Stomach (tissue), 9 donors: Measurements from ENCODE around the gene CCDC158. TPM values are rescaled to one million over a fixed set of nuclear protein-coding genes. Genes with fewer than 3 reads are reported as not detected.
A peak's percentile ranks its signal among the peaks of the same experiment; 100 is the strongest.

Experiments used
- DNase-seq, 2 donors: peaks; one replicate each; pipeline versions ENCODE4 v3.0.0 to v3.0.0-alpha.2; 2013 to 2019
- H3K27ac ChIP-seq, 5 donors: fragments of 200-600 bp in 4 of 5; sonication (generic) in 4 of 5; one replicate each; pipeline ENCODE4 v1.5.1; 2013 to 2019; ENCODE audit warnings: mild to moderate bottlenecking in 1 of 5, moderate library complexity in 1 of 5
- H3K27me3 ChIP-seq, 3 donors: fragments of 200-600 bp; sonication (generic); one replicate each; pipeline ENCODE4 v1.5.1; 2017 to 2019; ENCODE audit warnings: mixed run types in 1 of 3
- H3K36me3 ChIP-seq, 4 donors: fragments of 200-600 bp; sonication (generic); 1 replicate in 3 of 4; 2 replicates in 1 of 4; pipeline ENCODE4 v1.5.1; 2016 to 2019
- H3K4me1 ChIP-seq, 4 donors: fragments of 200-600 bp; sonication (generic); one replicate each; pipeline ENCODE4 v1.5.1; 2016 to 2019
- H3K4me3 ChIP-seq, 4 donors: fragments of 200-600 bp; sonication (generic) in 3 of 4; one replicate each; pipeline ENCODE4 v1.5.1; 2016 to 2019; ENCODE audit warnings: mild to moderate bottlenecking in 1 of 4
- H3K9me3 ChIP-seq, 4 donors: fragments of 200-600 bp; sonication (generic); one replicate each; pipeline ENCODE4 v1.5.1; 2016 to 2019
- EP300 ChIP-seq: sonication (generic); formaldehyde crosslinking; IDR thresholded peaks from one replicate; pipeline ENCODE4 v1.6.1; 2017; ENCODE audit warnings: antibody characterized with exemption
- POLR2A ChIP-seq, 4 donors: fragments of 450-650 bp; IDR thresholded peaks; one replicate each; pipeline ENCODE4 v1.6.1; 2016; ENCODE audit warnings: antibody characterized with exemption in 4 of 4, control low read depth in 2 of 4, mild to moderate bottlenecking in 1 of 4, moderate library complexity in 1 of 4
- POLR2AphosphoS5 ChIP-seq, 3 donors: sonication (generic); formaldehyde crosslinking; IDR thresholded peaks; one replicate each; pipeline ENCODE4 v1.6.1; 2016; ENCODE audit warnings: antibody characterized with exemption in 3 of 3
- WGBS, 5 donors: extraction: QIAGEN DNeasy Blood & Tissue Kit in 3 of 5; methylation state at CpG; one replicate each; pipeline versions ENCODE4 v1.1.5 to v1.1.7; 2013 to 2018; 5-methylcytosine and 5-hydroxymethylcytosine counted together
- intact Hi-C: fragments of 100-400 bp; cut with DNase I; formaldehyde crosslinking; loops from one replicate; pipeline ENCODE4 v1.15.1; 2023; ENCODE audit warnings: low total_unique reads
- polyA plus RNA-seq, 3 donors: library from polyadenylated mRNA; stranded (reverse); fragments of 200-250 nt; gene quantifications; one replicate each; pipeline ENCODE4 v1.2.3, GENCODE V29; 2013
- total RNA-seq, 5 donors: library from RNA; depleted of rRNA; stranded (reverse); fragments of >200 nt; gene quantifications; one replicate each; pipeline versions ENCODE4 v1.1.0 to v1.2.3, GENCODE V29; 2014 to 2016
- TF ChIP-seq, protein P1 (sequence below), 7 experiments: fragments of 450-650 bp in 4 of 7; fragments of 200-600 bp in 3 of 7; sonication (generic) in 3 of 7; IDR thresholded peaks; one replicate each; pipeline ENCODE4 v1.5.1; 2016 to 2019; ENCODE audit warnings: antibody characterized with exemption in 7 of 7, control low read depth in 2 of 7, mild to moderate bottlenecking in 1 of 7
- donor health status: healthy with polysubstance abuse.
- donor health status: Bipolar disorder and iron deficiency.
- donor health status: healthy.

Gene CCDC158
- total and polyA plus RNA-seq, 8 donors: 0.73 TPM; not detected in 7

DNA sequence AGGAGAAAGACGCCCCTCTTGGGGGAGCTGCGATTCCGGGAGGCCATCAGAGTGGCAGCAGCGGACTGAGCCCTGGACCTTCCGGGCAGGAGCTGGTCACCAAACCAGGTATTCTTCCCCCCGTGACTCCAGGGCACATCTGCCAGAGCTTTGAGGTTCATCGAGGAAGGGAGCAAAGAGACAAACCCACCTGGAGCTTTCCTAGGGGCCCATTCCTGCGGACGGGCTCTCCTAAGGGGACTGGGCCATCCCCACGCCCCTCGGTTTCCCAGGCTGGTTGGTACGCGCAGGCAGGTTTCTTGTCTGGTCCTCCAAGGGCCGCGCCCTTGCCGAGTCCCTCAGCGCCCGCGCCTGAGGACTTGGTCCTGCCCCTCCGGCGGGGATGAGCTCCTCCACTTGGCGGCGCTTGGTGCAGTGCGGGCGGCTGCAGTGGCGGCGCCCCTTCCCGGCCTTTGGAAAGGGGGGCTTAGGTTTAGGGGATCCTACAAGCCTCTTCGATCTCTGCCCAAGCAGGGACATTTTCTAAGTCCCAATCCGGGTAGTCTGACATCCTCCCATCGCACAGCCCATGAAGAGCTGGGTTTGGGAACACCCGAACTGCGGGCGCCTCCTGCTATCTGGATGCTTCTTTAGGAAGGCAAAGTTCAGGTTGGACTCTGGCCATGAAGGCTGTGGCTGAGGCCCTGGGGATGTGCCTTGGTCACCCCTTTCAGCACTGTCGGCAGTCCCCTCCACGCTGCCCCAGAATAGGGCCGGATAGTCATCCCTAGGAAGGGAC lies 113.9 kb downstream of the CCDC158 start:
- WGBS, 5 donors: 3 to 20% (median 3%) methylated on average over 11 to 37 of the region's 37 CpGs
- Histone ChIP-seq H3K27ac (peak overlapping the region; percentile 85 to 92 (median 89)), H3K4me1 (peaks cover 24 to 63% (median 31%) of the 10 kb centered on the region in 4 donors), H3K27me3 (no peaks in the 10 kb centered on the region), H3K9me3 (no peaks in the 10 kb centered on the region), H3K4me3 (peak overlapping the region; percentile 73 to 89 (median 82)), H3K36me3 (peaks cover 0 to 18% (median 16%) of the 10 kb centered on the region in 4 donors)
- peak; percentile 68 to 83 for DNase-seq
- intact Hi-C loops: loop anchor here (10.0 kb wide), 1 partner anchor 132 kb away; no protein-coding TSS in a partner anchor
- TF ChIP-seq, protein P1, sequence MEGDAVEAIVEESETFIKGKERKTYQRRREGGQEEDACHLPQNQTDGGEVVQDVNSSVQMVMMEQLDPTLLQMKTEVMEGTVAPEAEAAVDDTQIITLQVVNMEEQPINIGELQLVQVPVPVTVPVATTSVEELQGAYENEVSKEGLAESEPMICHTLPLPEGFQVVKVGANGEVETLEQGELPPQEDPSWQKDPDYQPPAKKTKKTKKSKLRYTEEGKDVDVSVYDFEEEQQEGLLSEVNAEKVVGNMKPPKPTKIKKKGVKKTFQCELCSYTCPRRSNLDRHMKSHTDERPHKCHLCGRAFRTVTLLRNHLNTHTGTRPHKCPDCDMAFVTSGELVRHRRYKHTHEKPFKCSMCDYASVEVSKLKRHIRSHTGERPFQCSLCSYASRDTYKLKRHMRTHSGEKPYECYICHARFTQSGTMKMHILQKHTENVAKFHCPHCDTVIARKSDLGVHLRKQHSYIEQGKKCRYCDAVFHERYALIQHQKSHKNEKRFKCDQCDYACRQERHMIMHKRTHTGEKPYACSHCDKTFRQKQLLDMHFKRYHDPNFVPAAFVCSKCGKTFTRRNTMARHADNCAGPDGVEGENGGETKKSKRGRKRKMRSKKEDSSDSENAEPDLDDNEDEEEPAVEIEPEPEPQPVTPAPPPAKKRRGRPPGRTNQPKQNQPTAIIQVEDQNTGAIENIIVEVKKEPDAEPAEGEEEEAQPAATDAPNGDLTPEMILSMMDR (IDR thresholded peaks at IDR 0.05): peak in 2 of 7 experiments; percentile 31 to 33
- no peak for TF ChIP-seq EP300
- no peak for TF ChIP-seq POLR2A (IDR thresholded peaks at IDR 0.05)
- peak in 1 of 3 donors; percentile 14 for TF ChIP-seq POLR2AphosphoS5 (IDR thresholded peaks at IDR 0.05)

DNA sequence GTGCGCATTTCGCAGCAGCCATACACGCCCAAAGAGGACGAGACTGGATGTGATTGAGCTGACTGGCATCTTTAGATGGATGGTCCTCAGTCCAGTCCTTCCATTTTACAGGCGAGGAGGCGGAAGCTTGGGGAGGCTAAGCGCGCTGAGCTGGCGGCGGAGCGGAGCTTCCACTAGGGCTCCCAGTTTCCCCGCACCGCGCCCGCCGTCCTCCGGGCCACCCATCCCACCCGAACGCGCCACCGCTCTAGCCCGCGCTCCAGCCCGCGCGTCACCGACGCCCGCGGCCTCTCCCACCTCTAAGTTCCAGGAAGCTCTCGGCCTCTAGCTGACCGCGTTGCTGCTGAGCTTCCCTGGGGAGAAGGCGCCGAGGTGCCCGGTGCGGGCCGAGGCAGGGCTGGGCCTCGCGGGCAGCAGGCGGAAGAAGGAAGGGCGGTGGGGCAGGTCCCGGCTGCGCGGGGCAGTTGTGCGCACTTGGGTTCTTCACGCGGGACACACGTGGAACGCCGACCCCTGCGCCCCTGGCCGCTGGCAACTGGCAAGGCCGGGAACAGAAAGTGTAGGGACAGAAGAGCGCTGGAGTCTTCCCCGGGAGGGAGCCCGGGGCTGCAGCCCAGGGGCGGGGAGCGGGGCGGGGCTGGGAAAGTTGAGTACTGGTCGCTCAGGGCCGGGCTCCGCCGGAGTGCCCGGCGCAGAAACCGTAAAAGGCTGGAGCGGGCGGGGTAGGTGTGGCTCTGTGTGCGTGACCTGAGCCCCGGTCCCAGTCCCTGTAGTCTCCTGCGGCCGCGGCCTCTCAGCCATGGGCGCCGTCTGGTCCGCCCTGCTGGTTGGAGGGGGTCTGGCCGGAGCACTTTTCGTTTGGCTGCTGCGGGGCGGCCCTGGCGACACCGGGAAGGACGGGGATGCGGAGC lies 114.7 kb downstream of the CCDC158 start, which contains the start of gene STBD1:
STBD1 (plus strand) TSS at position 763 of the 911 bp plus-strand sequence; CDS start at position 800, 37 bp downstream.
- no peaks in the 10 kb centered on the region for H3K27me3 ChIP-seq
- peak; percentile 77 to 91 for DNase-seq
- WGBS, 5 donors: 0 to 2% (median 1%) methylated on average over 45 to 85 of the region's 85 CpGs
- TF ChIP-seq POLR2A (IDR thresholded peaks at IDR 0.05) (no peak), POLR2AphosphoS5 (IDR thresholded peaks at IDR 0.05) (peak in 2 of 3 donors; percentile 82 to 84)
- intact Hi-C loops: loop anchor here (10.0 kb wide), 1 partner anchor 131 kb away; no protein-coding TSS in a partner anchor
- no peaks in the 10 kb centered on the region for H3K9me3 ChIP-seq
- H3K4me3 ChIP-seq: peak within 1 kb of the TSS; percentile 73 to 89 (median 82)
- H3K4me1 ChIP-seq: peaks cover 24 to 67% (median 34%) of the 10 kb centered on the region in 4 donors
- H3K27ac ChIP-seq: peak within 1 kb of the TSS; percentile 85 to 92 (median 89)
- H3K36me3 ChIP-seq: peaks cover 0 to 18% (median 16%) of the 10 kb centered on the region in 4 donors

GRCh38 chr4:76305033-76305687 lies 115.8 kb downstream of the CCDC158 start:
- H3K9me3 ChIP-seq: no peaks in the 10 kb centered on the region
- H3K4me3 ChIP-seq: peak overlapping the region; percentile 73 to 89 (median 82)
- WGBS, 5 donors: 80 to 85% (median 85%) methylated on average over 7 of the region's 7 CpGs
- DNase-seq: no peak
- TF ChIP-seq POLR2A (IDR thresholded peaks at IDR 0.05) (no peak), POLR2AphosphoS5 (IDR thresholded peaks at IDR 0.05) (no peak), EP300 (no peak)
- TF ChIP-seq, protein P1 (IDR thresholded peaks at IDR 0.05): no peak
- intact Hi-C loops: loop anchor here (10.0 kb wide), 1 partner anchor 130 kb away; no protein-coding TSS in a partner anchor
- peak overlapping the region in 4 of 5 donors; percentile 85 to 92 (median 88) for H3K27ac ChIP-seq
- H3K27me3 ChIP-seq: no peaks in the 10 kb centered on the region
- H3K4me1 ChIP-seq: peaks cover 24 to 73% (median 35%) of the 10 kb centered on the region in 4 donors
- H3K36me3 ChIP-seq: peaks cover 0 to 12% (median 10%) of the 10 kb centered on the region in 4 donors

GRCh38 chr4:76302826-76303438 lies 118.0 kb downstream of the CCDC158 start:
- no peaks in the 10 kb centered on the region for H3K27me3 ChIP-seq
- no peak for TF ChIP-seq EP300
- no peak for TF ChIP-seq POLR2AphosphoS5 (IDR thresholded peaks at IDR 0.05)
- no peak for TF ChIP-seq POLR2A (IDR thresholded peaks at IDR 0.05)
- TF ChIP-seq, protein P1 (IDR thresholded peaks at IDR 0.05): no peak
- H3K9me3 ChIP-seq: peaks cover 0 to 4% (median 0%) of the 10 kb centered on the region in 4 donors
- WGBS, 5 donors: 73 to 84% (median 82%) methylated on average over 3 of the region's 3 CpGs
- H3K4me1 ChIP-seq: peaks cover 15 to 54% (median 27%) of the 10 kb centered on the region in 4 donors
- no peak overlapping the region for H3K4me3 ChIP-seq
- intact Hi-C loops: loop anchor here (10.0 kb wide), 1 partner anchor 128 kb away; no protein-coding TSS in a partner anchor
- no peaks in the 10 kb centered on the region for H3K36me3 ChIP-seq
- H3K27ac ChIP-seq: no peak overlapping the region
- no peak for DNase-seq
